ENCODE data around the gene PRKG2.

PRKG2 gene

DNA sequence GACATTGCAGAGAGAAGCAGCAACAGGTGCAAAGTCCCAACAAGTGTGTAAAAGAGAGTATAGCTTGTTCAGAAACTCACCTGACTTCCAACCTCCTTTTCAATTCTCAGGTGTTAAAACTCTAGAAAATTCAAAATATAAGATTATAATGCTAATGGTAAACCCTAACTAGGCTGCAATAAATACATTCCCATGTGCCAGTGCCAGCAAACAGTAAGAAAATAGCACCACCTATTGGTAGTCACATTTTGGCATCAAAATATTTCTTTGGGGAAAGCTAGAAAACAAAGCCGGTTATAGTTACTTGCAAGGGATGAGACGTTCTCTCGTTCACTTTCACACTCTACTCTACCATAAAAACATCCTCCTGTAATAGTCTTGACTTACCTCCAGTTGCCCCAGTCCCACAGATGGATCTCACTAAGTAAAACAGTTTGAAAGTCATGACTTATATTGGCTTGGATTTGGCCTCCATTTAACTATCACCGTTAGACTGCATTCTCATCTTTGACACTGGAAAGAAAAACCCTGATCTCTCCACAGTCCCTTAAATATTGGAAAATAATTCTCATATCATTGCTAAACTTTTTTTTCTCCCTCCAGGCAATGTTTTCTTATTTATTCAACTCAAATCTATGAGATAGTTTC is 174.9 kb downstream of the PRKG2 start:
- TF ChIP-seq, protein P1, sequence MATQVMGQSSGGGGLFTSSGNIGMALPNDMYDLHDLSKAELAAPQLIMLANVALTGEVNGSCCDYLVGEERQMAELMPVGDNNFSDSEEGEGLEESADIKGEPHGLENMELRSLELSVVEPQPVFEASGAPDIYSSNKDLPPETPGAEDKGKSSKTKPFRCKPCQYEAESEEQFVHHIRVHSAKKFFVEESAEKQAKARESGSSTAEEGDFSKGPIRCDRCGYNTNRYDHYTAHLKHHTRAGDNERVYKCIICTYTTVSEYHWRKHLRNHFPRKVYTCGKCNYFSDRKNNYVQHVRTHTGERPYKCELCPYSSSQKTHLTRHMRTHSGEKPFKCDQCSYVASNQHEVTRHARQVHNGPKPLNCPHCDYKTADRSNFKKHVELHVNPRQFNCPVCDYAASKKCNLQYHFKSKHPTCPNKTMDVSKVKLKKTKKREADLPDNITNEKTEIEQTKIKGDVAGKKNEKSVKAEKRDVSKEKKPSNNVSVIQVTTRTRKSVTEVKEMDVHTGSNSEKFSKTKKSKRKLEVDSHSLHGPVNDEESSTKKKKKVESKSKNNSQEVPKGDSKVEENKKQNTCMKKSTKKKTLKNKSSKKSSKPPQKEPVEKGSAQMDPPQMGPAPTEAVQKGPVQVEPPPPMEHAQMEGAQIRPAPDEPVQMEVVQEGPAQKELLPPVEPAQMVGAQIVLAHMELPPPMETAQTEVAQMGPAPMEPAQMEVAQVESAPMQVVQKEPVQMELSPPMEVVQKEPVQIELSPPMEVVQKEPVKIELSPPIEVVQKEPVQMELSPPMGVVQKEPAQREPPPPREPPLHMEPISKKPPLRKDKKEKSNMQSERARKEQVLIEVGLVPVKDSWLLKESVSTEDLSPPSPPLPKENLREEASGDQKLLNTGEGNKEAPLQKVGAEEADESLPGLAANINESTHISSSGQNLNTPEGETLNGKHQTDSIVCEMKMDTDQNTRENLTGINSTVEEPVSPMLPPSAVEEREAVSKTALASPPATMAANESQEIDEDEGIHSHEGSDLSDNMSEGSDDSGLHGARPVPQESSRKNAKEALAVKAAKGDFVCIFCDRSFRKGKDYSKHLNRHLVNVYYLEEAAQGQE (IDR thresholded peaks at IDR 0.05; ENCODE audit: insufficient read depth in 1 of 2, low read depth in 2 of 2, low read length in 2 of 2), result no peak
- TF ChIP-seq SIN3A (IDR thresholded peaks at IDR 0.05; ENCODE audit: borderline replicate concordance, insufficient read depth, low read length), result no peak
- no peak for TF ChIP-seq TAF1 (IDR thresholded peaks at IDR 0.05; ENCODE audit: borderline replicate concordance, insufficient read depth, low read length)
- no peak for TF ChIP-seq POLR2AphosphoS5 (IDR thresholded peaks at IDR 0.05; ENCODE audit: low read depth, low read length)
- no peak for TF ChIP-seq FOXP2 (optimal IDR thresholded peaks at IDR 0.05; ENCODE audit: borderline replicate concordance, extremely low read depth, extremely low read length, insufficient read depth)

DNA sequence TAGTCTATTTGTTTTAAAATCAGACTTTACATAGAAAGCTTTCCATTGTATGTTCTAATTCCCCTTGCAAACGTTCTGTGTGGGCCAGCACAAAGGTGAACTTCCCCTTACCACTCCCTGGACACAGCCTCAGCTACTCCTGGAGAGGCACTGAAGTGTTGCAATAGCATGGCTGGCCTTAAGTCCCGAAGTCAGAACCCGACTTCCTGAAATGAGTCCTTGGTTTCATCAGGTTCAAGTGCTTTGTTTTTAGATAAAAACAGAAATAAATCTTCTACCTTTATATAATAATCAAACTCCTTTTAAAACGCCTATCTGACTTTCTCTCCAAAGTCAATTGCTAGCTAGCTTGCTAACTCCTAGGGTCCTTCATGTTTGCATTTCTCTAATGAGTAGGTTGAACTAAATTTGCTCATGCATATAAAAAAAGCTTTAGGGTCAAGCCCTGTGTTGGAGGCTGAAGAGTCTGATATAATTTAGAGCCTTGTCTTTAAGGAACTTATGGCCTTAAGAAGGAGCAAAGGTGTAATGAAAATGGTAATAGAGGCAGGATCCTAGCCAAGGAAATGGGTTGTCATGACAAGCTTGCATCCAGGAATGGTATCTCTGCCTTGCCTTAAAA is 175.6 kb downstream of the PRKG2 start:
- no peak for TF ChIP-seq TAF1 (IDR thresholded peaks at IDR 0.05; ENCODE audit: borderline replicate concordance, insufficient read depth, low read length)
- TF ChIP-seq POLR2AphosphoS5 (IDR thresholded peaks at IDR 0.05; ENCODE audit: low read depth, low read length), result no peak
- TF ChIP-seq FOXP2 (optimal IDR thresholded peaks at IDR 0.05; ENCODE audit: borderline replicate concordance, extremely low read depth, extremely low read length, insufficient read depth), result no peak
- TF ChIP-seq, protein P1 (IDR thresholded peaks at IDR 0.05; ENCODE audit: insufficient read depth in 1 of 2, low read depth in 2 of 2, low read length in 2 of 2), result no peak
- TF ChIP-seq SIN3A (IDR thresholded peaks at IDR 0.05; ENCODE audit: borderline replicate concordance, insufficient read depth, low read length), result no peak

DNA sequence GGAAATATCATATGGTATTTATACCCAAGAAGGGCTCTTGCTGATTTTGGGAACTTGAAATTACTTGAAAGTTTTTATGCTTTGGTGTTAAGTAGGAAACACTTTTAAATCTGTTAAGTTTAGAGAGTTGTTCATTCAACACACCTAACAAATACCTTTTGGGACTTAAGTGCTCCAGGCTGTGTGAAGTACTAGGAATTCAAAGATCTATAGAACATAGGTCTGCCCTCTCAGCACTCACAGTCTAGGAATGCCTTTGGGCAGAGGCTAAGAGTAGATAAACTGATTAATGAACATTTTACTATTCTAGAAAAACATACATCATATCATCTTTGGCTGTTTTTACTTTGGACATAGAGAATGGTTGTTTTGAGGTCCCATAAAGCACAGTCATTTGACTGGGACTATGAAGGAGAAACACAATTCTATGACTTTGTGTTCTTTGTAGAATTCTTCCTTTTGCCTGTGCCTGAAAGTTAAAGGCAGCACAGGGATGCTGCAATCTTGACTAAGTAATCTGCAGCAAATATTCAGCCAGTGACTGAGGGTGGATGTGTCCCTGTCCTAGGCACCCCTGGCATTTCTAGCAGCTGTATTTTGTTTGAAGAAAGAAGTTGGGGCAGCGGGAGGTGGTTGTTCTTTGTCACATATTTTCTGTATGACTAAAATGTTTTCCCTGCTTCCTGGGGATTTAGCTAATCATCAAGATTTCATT is 176.2 kb downstream of the PRKG2 start:
- TF ChIP-seq TAF1 (IDR thresholded peaks at IDR 0.05; ENCODE audit: borderline replicate concordance, insufficient read depth, low read length) (no peak), POLR2AphosphoS5 (IDR thresholded peaks at IDR 0.05; ENCODE audit: low read depth, low read length) (no peak), SIN3A (IDR thresholded peaks at IDR 0.05; ENCODE audit: borderline replicate concordance, insufficient read depth, low read length) (no peak), FOXP2 (optimal IDR thresholded peaks at IDR 0.05; ENCODE audit: borderline replicate concordance, extremely low read depth, extremely low read length, insufficient read depth) (no peak)
- TF ChIP-seq, protein P1 (IDR thresholded peaks at IDR 0.05; ENCODE audit: insufficient read depth in 1 of 2, low read depth in 2 of 2, low read length in 2 of 2), result no peak
